Astrocyte of the hippocampus (primary cell): Measurements from ENCODE around the gene SNRNP27.
"Not testable (repeated sequence)": the region's sequence is repeated elsewhere in the genome, so short reads cannot be mapped to it uniquely, and the experiment has no call there.

Source experiments
- DNase-seq: peaks from one replicate; pipeline ENCODE4 v3.0.0; 2011; ENCODE audit warnings: low read depth, low spot score

The SNRNP27 gene, protein sequence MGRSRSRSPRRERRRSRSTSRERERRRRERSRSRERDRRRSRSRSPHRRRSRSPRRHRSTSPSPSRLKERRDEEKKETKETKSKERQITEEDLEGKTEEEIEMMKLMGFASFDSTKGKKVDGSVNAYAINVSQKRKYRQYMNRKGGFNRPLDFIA

DNA sequence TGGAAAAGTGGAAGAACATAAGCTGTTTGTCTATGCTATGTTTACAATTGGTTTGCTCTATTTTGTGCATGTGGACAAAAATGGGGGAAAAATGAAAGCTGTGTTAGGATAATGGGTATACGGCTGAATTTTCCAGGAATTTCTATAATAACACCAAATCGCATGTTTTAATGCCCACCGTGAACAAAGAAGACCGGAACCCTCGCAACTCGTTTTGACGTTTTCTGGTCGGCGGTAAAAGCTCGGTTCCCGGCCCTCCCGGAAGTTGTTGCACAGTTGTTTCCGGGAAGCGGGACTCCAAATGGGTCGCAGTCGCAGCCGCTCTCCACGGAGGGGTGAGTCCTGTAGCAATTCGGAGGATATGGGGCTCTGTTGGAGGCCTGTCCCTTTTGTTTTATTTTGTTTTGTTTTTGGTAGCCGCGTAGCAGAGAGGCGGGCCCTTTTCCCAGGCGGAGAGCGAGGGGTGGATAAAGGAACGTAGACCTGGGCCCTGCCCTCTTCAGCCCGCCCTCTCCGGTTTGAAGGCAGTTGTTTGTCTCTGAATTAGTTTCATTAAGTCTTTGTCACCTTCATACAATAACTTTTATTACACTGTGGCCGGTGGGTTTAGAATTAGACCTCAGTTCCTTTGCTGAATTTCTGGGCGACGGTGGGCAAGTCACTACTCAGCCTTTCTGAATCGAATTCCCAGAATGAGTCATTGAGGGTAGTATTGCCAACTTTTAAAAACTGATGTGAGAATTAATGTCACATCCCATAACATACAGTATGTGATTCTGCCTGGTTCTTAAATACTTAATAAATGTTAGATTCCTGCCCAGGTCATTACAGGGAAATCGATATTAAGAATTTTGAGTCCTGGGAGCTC lies at the start of gene SNRNP27:
Gene SNRNP27 (plus strand): TSS at position 273 of the 868 bp plus-strand sequence. CDS start 29 bp downstream, at position 302.
- DNase-seq = peak; percentile 89

GRCh38 chr2:69843993-69844392 lies 49.8 kb upstream of the SNRNP27 start:
- DNase-seq = no peak

GRCh38 chr2:69844560-69844959 lies 49.2 kb upstream of the SNRNP27 start:
- no peak for DNase-seq

- no peak for DNase-seq
Measured at GRCh38 chr2:69846182-69847067, 47.3 kb upstream of the SNRNP27 start.

DNA sequence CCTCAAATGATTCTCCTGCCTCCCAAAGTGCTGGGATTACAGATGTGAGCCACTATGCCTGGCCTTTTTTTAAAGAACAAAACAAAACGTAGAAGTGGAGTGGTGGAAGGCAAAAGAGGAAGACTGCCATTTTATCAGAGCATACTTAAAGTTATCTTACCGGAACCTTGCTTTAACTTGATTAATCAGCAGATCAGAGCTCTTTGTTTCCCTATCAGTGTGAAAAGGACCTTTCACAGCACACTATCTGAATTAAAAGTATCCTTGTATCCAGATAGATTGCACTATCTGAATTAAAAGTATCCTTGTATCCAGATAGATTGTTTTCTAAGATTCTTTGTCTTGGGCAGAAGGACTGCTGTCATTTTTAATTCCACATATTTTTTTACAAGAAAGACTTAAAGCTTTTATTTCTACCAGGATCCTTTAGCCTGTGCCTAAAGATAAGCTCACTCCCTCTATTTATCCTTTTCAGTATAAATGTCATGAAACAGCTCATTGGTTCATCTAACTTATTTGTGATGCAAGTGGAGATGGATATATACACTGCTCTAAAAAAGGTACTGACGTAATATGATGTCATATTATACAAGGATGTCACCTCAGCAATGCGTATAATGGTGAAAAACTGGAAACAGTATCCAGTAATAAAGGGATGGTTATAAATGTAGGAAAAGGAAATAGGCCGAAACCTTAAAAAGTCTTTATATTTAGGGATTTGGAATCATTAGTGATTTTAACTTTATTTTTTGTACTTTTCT lies 46.5 kb upstream of the SNRNP27 start:
- DNase-seq = no peak

DNA sequence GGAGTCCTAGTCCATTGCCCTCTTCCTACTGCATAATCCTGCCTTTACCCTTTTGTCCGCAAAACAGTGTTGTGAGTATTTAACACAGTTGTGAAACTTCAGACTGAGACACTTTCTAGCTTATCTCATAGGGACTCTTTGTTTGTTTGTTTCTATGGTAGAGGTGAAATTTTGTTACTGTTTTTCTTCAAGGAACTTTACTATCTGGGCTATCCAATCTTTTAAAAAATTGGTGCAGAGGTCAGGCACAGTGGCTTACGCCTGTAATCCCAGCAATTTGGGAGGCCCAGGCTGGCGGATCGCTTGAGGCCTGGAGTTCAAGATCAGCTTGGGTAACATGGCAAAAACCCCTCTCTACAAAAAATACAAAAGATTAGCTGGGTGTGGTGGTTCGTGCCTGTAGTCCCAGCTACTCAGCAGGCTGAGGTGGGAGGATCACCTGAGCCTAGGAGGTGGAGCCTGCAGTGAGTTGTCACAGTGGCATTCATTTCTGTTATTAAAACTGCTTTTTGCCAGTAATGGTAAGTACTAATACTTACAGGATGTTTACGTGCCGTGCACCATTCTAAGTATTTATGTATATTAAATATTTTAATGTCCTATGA lies 45.5 kb upstream of the SNRNP27 start:
- DNase-seq = no peak

DNA sequence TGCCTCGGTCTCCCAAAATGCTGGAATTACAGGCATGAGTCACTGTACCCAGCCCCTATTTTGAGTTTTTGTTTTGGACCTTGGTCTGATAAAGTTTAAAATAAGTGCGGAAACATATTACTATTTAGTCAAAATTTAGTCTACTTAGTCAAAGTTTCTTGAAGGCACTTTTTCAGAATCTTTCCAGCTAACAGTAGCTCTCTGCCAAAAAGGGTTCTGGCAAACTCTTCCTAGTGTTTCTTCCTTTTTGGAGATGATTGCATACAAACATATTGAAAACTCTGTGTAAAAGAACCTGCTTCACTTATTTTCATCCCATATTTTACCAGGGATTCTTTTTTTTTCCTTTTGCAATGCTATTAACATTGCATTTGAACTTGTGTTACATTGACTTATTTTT lies 35.5 kb upstream of the SNRNP27 start:
- no peak for DNase-seq

DNA sequence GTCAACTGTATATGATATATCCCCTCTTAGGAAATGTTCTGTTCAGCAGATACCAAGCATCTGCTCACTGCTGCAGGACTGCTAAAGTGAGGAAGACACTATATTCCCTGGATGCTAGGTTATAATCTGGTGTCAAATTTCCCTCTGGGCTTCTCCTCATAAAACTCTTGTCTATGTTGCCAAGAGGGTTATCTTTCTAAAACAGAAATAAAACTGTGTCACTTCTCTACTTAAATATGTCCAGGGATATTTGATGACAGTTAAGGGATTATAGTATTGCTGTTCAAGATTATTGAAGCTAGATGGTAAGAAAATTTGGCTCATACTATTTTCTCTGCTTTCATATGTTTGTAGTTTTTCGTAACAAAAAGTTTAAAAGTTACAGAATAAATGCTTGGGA lies 30.5 kb upstream of the SNRNP27 start:
- DNase-seq = no peak

GRCh38 chr2:69888451-69888850 lies 5.3 kb upstream of the SNRNP27 start:
- DNase-seq = no peak

DNA sequence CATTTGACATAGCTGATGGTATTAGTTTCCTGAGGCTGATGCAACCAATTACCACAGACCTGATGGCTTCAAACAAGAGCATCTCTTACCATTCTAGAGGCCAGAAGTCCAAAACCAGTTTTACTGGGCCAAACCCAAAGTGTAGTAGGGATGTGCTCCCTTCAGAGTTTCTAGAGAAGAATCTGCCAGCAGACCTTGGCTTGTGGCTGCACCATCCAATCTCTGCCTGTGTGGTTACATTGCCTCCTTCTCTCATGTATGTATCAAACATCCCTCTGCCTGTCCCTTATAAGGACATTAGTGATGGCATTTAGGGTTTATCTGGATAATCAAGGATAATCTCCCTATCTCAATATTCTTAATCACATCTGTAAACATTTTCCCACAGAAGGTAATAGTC lies 4.5 kb upstream of the SNRNP27 start:
- DNase-seq = no peak

DNA sequence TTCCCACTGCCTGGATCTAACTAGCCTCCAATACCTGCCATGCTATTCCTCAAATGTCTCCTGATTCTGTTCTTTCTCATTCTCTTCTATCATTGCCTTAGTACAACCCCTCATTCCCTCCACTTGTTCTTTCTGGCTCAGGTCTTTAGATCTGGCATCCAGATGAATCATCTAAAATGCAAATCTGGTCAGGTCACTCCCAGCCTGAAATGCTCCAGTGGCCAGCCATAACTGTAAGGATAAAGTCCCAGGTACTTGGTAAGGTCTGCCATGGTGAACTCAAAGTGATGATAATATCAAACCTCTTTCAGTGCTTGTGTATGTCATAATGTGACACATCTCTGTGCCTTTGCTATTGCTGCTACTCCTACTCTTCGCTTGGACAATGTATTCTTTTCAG lies 2.9 kb upstream of the SNRNP27 start:
- DNase-seq = peak; percentile 5

DNA sequence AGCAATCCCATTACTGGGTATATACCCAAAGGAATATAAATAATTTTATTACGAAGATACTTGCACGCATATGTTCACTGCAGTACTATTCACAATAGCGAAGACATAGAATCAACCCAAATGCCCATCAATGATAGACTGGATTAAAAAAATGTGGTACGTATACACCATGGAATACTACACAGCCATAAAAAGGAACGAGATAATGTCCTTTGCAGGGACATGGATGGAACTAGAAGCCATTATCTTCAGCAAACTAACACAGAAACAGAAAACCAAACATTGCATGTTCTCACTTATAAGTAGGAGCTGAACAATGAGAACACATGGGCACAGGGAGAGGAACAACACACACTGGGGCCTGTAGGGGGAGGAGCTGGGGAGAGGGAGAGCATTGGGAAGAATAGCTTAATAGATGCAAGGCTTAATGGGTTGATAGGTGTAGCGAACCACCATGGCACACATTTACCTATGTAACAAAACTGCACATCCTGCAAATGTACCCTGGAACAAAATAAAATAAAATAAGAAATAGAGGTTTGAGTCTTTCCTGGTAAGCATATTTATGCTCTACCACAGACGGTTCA lies 825 bp upstream of the SNRNP27 start:
- DNase-seq = not testable (repeated sequence)

DNA sequence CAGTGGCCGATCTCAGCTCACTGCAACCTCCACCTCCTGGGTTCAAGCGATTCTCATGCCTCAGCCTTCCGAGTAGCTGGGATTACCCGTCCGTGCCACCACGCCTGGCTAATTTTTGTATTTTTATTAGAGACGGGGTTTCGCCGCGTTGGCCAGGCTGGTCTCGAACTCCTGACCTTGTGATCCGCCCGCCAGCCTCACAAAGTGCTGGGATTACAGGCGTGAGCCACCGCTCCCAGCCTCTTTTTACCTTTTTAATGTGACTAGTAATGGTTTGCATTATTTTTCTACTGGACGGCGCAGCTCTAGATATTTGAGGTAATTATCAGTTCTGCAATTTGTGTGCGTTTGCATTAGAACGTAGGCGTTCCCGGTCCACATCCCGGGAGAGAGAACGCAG lies 981 bp downstream of the SNRNP27 start:
- not testable (repeated sequence) for DNase-seq

DNA sequence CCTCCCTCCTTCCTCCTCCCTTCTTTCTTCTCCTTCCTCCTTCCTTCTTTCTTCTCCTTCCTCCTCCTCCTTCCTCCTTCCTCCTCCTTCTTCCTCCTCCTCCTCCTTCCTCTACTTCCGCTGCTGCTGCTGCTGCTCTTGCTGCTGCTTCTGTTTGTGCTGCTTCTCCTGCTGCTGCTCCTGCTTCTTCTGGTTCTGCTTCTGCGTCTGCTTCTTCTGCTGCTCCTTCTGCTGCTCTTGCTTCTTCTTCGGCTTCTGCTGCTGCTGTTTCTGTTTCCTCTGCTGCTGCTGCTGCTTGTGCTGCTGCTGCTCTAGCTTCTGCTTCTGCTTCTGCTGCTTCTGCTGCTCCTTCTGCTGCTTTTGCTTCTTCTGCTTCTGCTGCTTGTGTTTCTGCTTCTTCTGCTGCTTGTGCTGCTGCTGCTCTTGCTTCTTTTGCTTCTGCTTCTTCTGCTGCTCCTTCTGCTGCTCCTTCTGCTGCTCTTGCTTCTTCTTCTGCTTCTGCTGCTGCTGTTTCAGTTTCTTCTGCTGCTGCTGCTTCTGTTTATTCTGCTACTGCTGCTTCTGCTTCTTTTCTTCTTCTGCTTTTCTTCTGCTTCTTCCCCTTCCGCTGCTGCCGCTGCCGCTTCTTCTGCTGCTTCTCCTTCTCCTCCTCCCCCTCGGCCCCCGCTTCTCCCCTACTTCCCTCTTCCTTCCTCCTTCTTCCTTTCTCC lies 8.6 kb downstream of the SNRNP27 start:
- DNase-seq = no peak

GRCh38 chr2:69907216-69907615 lies 13.5 kb downstream of the SNRNP27 start:
- no peak for DNase-seq

DNA sequence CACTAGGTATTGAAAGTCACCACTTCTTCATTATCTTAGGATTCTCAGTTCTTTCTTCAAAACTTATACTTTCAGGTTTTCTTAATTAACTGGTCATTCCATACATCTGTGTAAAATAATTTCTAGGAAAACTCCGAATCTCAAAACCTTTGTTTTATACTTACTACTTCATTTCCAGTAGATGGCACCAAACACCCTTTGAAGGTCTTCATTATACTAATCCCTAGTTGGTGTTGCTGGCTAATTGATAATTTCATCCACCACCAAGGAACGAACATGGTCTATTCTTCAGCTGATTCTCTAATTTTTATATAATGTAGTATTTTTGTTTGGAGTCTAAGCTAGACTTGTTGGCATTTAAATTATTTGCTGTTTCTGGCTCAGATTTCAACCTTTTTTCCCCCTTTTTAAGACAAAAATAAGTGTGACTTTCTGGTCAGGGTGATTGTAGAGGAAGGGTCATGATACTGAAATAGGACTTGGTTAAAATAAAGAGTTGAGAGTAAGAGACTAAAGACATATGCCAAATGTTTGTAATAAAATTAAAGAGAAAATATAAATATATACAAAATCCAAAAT lies 18.3 kb downstream of the SNRNP27 start:
- peak; percentile 71 for DNase-seq

- peak; percentile 100 for DNase-seq
Measured at GRCh38 chr2:69914164-69914949, 20.6 kb downstream of the SNRNP27 start.
